HG02970 (cell line): Measurements from ENCODE around the gene ALPK1.
A peak's percentile ranks its signal among the peaks of the same experiment; 100 is the strongest.
"Not testable (repeated sequence)": the region's sequence is repeated elsewhere in the genome, so short reads cannot be mapped to it uniquely, and the experiment has no call there.

ENCODE experiments used
- ATAC-seq: cut with Tn5 transposase; IDR thresholded peaks from one replicate; pipeline ENCODE4 v1.9.1; 2021; ENCODE audit warnings: mild to moderate bottlenecking, moderate library complexity, moderate number of reproducible peaks; ENCODE audit not compliant: unreplicated experiment, low FRiP score

Gene ALPK1

DNA sequence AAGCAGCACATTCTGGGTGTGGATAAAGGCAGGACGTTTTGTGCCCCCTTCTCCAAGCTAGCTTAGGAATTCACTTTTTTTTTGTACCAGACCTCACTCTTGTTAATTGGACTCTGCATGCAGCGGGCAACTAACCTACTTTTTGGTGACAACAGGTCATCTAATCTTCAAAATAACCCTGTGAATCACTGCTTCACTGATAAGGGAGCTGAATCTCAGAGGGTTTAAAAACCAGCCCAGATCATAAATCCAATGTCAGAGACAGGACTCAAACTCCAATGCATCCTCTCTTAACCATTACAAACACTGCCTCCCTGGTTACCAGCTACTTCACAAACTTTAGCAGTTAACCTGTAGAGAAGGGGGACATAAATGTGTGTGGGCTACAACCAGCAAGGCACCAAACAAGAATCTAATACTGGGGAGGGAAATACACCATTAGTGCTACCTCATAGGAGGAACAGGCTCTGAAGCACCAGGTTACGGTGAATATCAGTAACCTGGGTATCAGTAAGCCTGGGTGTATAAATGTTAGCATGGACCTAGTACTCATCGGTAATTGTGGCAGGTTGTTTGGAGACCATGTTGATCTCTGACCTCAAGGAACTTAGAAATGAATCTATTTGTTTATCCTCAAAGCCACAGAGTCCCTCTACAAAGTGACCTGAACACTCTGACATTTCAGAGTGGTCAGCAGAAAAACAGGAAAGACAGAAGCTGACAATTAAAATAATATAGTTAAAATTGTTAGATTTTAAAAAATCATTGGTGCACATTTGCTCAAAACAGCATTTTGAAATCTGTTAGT lies 14.1 kb upstream of the ALPK1 start:
- ATAC-seq: no peak

DNA sequence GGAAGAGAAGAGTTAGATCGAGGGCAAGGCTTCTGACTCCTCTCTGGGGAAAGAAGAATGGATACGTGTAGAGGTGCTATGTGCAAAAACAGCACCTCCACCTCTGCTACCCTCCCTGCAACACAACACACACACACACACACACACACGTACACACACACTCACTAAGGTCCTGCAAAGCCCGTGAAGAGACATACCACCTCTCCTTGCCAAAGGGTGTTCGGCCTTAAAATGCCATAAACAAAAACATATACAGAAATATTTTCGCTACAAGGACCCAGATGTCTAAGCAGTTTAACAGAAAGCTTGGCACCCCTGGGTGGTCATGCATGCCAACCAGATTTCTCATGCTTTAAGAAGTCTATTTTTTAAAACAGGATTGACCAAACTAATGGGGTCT lies 13.0 kb upstream of the ALPK1 start:
- no peak for ATAC-seq

DNA sequence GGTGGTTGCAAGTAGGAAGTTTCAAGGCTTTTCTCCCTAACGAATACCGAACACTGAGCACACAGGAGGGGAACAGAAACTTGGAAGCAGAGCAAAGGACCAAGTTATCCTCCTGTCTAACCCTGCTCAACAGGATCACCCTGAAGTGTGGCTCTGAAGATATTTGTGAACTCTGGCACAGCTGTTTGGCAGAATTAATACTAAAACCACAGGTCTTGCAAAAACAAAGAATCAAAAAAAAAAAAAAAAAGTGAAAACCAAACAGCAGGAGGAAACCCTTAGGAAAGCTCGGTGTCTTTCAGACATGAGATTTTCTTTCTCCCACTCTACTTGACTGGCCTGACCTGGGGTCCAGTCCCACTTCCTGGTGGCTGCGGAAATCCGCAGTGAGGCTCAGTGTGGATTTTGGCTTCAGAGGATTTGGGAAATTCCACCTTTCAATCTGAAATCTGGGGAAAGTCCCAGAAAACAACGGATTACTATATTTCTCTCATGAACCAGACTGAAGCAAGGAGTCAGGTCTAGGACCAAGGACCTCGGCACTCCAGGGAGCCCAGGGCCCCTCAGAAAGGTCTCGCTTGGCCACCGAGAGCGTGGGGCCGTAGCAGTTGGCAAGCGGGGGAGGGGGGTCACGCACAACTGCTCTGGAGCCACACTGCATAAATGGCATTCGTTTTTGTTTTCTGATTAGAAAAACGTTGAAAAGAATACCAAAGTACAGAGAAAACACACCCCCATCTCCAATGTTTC lies 12.3 kb upstream of the ALPK1 start:
- ATAC-seq: no peak

DNA sequence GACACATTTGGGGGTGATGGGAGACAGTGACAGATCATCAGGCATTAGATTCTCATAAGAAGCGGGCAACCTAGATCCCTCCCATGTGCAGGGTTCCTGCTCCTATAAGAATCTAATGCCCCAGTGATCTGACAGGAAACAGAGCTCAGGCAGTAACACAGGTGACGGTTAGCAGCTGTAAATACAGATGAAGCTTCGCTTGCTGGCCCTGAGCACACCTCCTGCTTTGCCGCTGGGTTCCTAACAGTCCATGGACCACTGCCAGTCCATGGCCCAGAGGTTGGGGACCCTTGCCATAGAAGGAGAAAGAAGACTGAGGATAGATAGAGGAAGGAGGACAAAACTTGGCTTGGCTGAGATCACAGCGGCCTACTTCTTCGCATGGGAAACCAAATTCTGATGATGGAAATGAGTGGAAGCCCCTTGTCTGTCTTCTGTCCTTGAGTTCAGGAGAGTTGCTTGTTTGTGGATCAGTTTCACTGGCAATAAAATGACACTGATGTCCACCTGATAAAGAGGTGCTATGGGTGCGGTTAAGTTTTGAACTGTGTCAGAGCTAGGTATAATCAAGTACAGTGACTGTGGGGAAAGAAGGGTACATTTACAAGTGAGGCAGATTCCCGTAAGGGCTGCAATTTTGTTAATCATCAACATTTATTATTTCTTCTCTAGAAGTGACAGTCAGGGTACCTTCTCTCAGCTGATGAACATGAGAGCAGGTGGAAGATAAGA lies 9.7 kb upstream of the ALPK1 start:
- ATAC-seq: no peak

DNA sequence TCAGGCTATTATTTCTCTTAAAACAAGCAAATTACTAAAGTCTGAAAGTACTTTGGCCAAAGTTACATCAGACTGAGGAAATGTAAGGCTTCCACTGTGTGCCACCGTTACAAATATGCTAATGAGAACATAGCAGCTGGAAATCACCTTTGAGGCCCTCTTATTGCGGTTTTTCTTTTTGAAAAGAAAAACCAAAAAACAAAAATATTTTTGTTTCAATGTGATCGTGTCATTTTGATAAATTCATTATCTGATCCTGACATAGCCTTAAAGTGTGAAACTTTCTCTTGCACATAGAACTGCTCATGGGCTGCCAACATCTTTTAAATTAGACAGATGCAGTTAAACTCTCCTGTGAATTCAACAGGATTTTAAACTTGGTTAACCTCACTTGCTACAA lies 8.7 kb upstream of the ALPK1 start:
- ATAC-seq: no peak

DNA sequence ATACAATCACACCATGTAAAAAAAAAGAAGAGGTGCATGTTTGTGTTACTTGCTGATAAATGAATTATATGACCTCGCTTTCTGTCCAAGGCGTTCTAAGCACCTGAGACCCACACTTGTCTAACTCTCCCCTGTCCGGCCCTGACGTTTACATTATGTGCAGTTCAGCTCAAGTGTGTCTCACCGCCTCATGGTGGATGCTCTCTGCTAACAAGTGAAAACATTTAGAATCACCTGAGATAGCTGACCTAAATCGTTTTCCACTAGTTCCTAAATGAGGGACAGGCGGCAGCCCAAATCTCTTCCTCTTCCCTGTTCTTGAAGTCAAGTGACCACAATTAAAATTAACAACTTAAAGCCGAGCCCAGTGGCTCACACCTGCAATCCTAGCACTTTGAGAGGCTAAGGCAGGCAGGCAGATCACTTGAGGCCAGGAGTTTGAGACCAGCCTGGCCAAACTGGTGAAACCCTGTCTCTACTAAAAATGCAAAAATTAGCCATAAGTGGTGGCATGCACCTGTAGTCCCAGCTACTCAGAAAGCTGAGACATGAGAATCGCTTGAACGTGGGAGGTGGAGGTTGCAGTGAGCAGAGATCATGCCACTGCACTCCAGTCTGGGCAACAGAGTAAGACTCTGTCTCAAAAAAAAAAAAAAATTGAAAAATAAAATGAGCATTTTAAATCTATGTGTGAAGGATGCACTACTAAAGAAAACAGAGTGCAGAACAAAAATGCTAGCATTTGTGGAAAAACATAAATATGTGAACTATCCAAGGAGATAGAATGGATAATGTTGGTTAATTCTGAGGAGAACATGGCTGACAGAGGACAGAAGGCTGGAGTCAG lies 7.5 kb upstream of the ALPK1 start:
- ATAC-seq: no peak

DNA sequence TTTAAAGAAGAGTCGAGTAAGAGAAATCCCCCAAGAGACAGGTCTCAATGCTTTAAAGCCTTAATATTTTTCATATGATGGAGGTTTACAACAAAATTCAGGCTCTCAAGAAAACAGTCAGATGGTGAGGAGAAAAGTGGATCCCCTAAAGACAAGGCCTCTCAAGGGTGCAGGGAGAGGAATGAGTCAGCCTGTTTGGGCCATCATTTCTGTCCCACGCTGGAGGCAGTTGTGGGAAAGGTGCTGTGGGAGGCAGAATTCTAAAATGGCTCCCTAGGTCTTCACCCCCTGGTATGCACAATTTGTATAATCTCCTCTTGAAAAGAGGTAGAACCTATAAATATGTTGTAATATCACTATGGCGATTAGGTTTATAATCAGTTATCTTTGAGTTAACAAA lies 6.8 kb upstream of the ALPK1 start:
- no peak for ATAC-seq

DNA sequence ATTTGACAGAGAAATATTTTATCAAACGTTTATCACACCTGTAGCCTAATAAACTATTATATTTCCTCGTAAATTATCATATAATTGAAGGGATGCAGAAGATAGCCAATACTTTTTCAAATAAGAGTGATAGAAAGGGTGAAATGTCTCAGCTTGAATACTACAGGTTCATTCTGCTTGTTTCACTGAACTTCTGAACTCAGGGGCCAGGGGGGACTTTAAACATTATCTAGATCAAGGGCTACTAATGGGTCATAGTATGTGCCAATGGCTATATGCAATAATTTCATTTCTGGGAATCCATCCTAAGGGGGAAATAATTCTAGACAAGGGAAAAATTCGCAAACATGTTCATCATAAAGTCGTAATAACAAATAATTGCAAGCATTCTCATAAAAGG lies 2.6 kb downstream of the ALPK1 start:
- ATAC-seq: no peak

DNA sequence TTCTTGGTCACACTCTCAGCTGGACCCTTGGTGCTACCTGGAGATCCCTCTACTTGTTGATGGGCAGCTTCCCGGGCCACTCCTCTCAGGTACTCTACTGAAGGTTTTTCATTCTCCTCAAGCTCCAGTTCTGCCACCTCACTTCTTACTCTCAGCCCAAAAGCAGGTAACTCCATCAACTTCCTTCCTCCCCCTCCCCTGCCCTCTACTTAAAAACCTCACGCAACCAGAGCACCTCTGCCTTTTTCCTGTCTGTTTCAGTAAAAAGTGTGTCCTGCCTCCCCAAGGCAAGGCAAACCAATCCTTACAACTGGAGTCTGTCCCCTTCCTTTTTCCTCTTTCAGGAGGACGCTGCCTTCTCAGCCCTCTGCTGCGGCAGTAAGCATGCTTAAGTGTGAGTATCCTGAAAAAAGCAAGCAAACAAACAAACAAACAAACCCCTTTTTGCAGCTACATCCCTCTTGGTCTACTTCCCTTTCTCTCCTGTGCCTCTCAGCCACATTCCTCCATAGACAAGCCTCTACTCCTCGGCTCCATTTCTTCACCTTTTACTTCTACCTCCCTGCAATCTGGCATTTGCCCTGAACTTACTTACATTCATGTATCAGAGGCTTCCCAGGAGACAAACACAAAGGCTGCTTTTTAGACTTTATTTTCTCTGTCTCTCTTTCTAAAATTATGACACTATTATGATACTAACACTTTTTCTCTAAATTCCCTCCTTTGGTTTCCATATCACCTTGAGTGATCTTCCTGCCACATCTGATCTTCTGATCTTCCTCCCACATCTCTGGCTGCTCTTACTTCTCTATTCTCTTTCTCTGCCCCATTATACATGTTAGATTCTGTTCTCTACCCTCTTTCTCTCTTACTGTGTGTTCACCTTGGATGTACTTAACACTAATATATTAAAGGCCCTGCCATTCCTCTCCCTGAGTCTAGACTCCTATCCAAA lies 5.4 kb downstream of the ALPK1 start:
- ATAC-seq: no peak

DNA sequence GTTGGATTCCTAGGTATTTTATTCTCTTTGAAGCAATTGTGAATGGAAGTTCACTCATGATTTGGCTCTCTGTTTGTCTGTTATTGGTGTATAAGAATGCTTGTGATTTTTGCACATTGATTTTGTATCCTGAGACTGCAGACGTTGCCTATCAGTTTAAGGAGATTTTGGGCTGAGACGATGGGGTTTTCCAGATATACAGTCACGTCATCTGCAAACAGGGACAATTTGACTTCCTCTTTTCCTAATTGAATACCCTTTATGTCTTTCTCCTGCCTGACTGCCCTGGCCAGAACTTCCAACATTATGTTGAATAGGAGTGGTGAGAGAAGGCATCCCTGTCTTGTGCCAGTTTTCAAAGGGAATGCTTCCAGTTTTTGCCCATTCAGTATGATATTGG lies 8.3 kb downstream of the ALPK1 start:
- ATAC-seq: not testable (repeated sequence)

DNA sequence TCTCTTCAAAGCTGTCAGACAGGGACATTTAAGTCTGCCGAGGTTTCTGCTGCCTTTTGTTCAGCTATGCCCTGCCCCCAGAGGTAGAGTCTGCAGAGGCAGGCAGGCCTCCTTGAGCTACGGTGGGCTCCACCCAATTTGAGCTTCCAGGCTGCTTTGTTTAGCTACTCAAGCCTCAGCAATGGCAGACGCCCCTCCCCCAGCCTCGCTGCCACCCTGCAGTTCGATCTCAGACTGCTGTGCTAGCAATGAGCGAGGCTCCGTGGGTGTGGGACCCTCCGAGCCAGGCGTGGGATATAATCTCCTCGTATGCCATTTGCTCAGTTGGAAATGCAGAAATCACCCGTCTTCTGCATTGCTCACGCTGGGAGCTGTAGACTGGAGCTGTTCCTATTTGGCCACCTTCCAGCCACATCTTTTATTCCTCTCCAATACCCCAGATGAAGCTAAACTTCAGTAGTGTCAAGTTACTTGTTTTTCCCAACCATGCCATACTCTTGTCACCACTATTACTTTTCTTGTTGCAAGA lies 12.2 kb downstream of the ALPK1 start:
- ATAC-seq: not testable (repeated sequence)

DNA sequence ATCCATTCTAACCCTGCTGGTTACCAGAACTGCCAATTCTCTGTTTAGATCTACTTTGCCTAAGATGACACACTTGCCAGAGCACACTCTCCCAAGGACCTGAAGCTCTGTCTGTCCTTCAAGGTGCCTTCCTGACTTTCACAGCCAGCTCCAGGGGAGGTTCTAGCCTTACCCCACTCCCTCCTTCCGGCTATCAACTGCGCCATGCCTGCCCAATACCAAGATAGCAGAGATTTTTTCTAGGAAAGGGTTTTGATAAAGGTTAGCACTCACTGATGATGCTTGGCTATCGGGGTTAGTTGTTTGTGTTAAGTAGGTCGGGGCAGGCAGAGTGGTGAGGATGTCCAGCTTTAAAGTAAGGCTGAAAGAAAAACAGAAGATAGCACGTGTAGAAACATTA lies 14.3 kb downstream of the ALPK1 start:
- ATAC-seq: no peak

DNA sequence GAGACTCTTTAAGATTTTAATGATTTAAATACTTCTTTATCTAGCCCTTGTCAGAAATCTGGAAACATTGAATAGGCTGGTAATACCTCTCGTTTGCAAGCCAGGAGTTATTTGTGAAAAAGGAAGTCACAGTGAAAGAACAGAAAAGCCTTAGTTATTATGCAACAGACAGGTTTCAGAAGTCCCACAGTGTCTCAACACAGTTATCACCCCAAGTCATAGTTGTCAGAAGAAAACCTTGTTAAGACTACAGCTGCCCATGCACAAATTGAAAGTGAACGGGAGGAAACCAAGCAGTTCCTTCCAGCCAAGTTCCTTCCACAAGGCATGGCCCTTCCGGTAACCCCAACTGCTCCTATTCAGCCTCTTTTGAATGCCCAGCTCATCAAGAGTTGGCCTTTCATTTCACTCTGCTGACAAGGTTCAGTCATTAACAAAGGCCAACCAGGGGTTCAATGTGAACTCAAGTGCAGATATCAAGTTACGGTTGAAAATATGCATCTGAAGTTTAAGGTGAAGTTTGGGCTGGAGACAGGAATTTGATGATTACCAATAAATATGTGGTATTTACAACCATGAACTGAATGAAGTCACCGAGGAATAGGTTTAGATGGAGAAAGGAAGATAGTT lies 15.6 kb downstream of the ALPK1 start:
- peak; percentile 86 for ATAC-seq

DNA sequence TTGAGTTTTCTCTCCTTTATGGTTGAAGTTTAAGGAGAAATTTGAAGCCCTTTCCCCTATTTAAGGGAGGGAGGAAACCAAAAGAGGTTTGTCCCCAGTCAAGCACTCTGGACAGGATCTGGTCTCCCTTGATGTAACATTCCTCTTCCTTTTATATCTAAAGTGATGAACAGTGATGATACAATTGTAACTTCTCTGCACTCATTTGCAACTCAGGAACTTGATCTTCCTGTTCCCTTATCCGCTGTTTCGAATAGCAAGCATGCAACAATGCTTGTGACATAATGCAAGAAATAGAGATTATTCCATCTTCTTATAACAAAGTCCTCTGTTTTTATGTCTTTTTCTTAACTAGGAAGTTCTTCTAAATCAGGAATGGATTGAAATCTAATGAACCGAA lies 18.3 kb downstream of the ALPK1 start:
- no peak for ATAC-seq

DNA sequence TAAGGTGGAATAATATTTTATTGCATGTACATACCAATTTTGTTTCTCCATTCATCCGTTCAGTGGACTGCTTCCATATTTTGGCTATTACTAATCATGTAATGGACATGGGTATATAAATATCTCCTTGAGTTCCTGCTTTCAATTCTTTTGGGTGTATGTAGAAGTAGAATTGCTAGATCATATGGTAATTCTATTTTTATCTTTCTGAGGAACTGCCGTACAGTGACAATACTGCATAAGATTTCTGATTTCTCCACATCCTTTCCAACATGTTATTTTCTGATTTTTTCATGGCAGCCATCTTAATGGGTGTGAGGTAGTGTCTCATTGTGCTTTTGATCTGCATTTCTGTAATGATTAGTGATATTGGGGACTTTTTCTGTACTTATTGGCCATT lies 19.2 kb downstream of the ALPK1 start:
- ATAC-seq: no peak

DNA sequence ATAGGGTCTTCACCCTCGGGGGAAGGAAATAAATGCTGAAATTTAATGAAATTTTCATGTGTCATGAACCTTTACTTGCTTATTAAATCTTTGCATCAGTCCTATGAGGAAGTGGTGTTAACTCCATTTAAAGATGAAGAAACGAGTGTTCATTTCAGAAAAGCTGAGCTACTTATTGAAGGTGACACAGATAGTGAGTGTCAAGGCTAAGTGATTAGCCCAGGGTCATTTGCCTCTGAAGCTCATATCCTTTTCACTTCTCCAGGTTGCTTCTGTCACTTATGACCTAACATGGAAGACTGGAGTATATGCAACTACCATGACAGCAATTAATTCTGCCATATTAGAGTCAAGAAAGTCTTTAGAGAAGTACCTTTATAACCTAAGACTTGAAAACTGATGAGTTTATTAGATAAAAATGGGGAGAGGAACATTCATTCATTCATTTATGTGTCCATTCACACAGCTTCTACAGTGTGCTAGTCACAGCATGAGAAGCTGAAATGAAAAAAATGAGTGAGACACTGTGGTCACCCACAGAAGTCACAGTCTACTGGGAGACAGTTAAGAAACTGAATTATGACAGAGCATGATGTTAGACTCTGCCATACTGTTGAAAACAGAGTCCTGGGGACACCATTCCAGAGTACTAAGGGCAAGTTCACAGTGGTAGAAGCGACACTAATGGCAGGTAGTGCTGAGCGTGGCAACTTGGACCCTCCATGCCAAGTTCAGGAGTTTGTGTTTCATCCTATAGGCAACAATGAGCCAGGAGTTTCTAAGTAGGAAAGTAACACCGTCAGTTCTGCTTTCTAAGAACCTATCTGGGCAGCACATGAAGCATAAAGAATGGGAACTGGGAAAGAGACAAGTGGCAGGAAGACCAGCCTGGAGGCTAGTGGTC lies 21.3 kb downstream of the ALPK1 start:
- ATAC-seq: peak; percentile 79

DNA sequence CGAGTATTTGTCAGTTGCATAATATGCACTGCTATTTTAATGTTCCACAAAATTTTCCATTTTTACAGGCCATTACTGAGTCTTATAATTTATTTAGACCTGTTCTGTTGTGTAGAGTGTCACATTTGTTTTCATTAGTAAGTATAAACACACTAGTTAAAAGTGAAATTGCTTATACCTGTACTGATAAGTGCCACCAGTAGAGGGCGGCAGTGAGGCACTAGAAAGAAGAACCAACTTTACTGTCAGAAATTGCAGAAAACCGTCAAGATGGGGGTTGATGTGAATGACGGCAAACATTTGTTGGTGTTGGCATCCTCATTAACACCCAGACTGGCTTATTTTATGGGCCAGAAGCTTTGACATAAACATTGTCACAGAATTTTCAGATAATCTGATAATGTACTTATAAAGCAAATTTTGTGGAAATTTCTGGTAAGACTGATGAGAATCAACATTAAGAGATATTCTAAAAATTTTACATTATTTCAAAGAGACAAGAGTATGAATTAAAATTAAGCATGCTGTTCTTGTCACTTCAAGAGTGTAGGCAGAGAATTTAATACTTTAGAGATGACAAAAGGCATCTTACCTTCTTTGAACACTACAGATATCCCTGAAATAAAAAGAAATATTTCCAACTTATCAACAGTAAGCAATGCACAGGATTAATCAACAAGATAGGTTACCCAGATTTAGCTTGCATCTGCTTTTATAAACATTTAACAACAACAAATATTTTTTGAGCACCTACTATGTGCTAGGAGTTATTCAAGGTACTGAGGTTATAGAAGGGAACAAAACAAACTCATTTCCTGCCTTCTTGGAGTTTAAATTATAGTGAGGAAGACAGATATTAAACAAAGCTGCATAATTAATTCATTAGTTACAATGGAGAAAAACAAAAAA lies 24.9 kb downstream of the ALPK1 start:
- no peak for ATAC-seq
